Suprapubic skin (tissue), 4 donors: Measurements from ENCODE around the gene STX1B. TPM values are rescaled to one million over a fixed set of nuclear protein-coding genes. Genes with fewer than 3 reads are reported as not detected.
A peak's percentile ranks its signal among the peaks of the same experiment; 100 is the strongest.

Experiments
- DNase-seq, 2 donors: peaks; one replicate each; pipeline ENCODE4 v3.0.0-alpha.2; 2019; ENCODE audit warnings: low spot score in 2 of 2
- H3K27ac ChIP-seq: fragments of 200-600 bp; sonication (generic); one replicate; pipeline ENCODE4 v1.5.1; 2019
- H3K27me3 ChIP-seq: fragments of 200-600 bp; sonication (generic); one replicate; pipeline ENCODE4 v1.5.1; 2019
- H3K36me3 ChIP-seq: fragments of 200-600 bp; sonication (generic); one replicate; pipeline ENCODE4 v1.5.1; 2019
- H3K4me1 ChIP-seq: fragments of 200-600 bp; sonication (generic); one replicate; pipeline ENCODE4 v1.5.1; 2019
- H3K4me3 ChIP-seq: fragments of 200-600 bp; sonication (generic); one replicate; pipeline ENCODE4 v1.5.1; 2019; ENCODE audit warnings: mild to moderate bottlenecking
- H3K9me3 ChIP-seq: fragments of 200-600 bp; sonication (generic); one replicate; pipeline ENCODE4 v1.5.1; 2019
- EP300 ChIP-seq: sonication (generic); formaldehyde crosslinking; IDR thresholded peaks from one replicate; pipeline ENCODE4 v1.6.1; 2017; ENCODE audit warnings: antibody characterized with exemption
- POLR2A ChIP-seq, 2 donors: fragments of 450-650 bp; IDR thresholded peaks; one replicate each; pipeline ENCODE4 v1.6.1; 2017; ENCODE audit warnings: antibody characterized with exemption in 2 of 2, mild to moderate bottlenecking in 2 of 2, moderate library complexity in 2 of 2
- POLR2AphosphoS5 ChIP-seq, 3 donors: sonication (generic); formaldehyde crosslinking; IDR thresholded peaks; one replicate each; pipeline ENCODE4 v1.6.1; 2017; ENCODE audit warnings: antibody characterized with exemption in 3 of 3
- WGBS: methylation state at CpG from one replicate; pipeline ENCODE4 v1.1.5; 2018; 5-methylcytosine and 5-hydroxymethylcytosine counted together
- total RNA-seq, 4 donors: library from RNA; depleted of rRNA; stranded (reverse); fragments of >200 nt; gene quantifications; one replicate each; pipeline ENCODE4 v1.1.0, GENCODE V29; 2016
- TF ChIP-seq, protein P1 (sequence below), 2 donors: fragments of 200-600 bp in 1 of 2; fragments of 450-650 bp in 1 of 2; sonication (generic) in 1 of 2; IDR thresholded peaks; one replicate each; pipeline ENCODE4 v1.5.1; 2016 to 2019; ENCODE audit warnings: antibody characterized with exemption in 2 of 2, mild to moderate bottlenecking in 1 of 2, moderate library complexity in 1 of 2

Gene STX1B
- total RNA-seq, 4 donors from 2014 or later, result 0.55 to 3.5 (median 2.0) TPM

DNA sequence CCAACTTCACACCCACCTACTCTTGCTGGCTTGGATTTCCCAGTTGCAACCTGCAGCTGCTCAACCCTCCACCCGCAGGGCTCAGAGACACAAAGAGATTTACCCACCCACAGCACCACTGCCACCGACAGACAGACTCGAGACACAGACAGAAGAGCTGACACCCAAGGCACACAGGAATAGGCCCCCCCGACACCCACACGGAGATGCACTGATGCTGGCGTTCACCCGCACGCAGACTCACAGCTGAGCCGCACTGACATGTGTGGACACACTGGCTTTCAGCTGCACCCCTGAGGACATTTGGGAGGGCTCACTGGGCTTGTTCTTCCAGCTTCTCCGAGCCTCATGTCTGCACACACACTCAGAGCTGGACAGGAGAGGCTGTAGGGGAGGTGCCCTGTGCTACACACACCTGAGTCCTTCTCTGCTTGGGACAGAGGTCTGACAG, 8.2 kb downstream of the STX1B start:
- H3K27ac ChIP-seq, result peak overlapping the region; percentile 62
- TF ChIP-seq, protein P1, sequence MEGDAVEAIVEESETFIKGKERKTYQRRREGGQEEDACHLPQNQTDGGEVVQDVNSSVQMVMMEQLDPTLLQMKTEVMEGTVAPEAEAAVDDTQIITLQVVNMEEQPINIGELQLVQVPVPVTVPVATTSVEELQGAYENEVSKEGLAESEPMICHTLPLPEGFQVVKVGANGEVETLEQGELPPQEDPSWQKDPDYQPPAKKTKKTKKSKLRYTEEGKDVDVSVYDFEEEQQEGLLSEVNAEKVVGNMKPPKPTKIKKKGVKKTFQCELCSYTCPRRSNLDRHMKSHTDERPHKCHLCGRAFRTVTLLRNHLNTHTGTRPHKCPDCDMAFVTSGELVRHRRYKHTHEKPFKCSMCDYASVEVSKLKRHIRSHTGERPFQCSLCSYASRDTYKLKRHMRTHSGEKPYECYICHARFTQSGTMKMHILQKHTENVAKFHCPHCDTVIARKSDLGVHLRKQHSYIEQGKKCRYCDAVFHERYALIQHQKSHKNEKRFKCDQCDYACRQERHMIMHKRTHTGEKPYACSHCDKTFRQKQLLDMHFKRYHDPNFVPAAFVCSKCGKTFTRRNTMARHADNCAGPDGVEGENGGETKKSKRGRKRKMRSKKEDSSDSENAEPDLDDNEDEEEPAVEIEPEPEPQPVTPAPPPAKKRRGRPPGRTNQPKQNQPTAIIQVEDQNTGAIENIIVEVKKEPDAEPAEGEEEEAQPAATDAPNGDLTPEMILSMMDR (IDR thresholded peaks at IDR 0.05), result no peak
- peak in 1 of 3 donors; percentile 24 for TF ChIP-seq POLR2AphosphoS5 (IDR thresholded peaks at IDR 0.05)
- no peaks in the 10 kb centered on the region for H3K27me3 ChIP-seq
- DNase-seq, result no peak
- no peaks in the 10 kb centered on the region for H3K36me3 ChIP-seq
- H3K4me3 ChIP-seq, result peak overlapping the region; percentile 21
- H3K9me3 ChIP-seq, result no peaks in the 10 kb centered on the region
- peaks cover 43% of the 10 kb centered on the region for H3K4me1 ChIP-seq
- WGBS, result 30% methylated on average over 9 of the region's 10 CpGs

GRCh38 chr16:31001507-31002249, 8.8 kb downstream of the STX1B start:
- no peak for DNase-seq

GRCh38 chr16:31000671-31001382, 9.6 kb downstream of the STX1B start:
- peak overlapping the region; percentile 62 for H3K27ac ChIP-seq
- no peaks in the 10 kb centered on the region for H3K36me3 ChIP-seq
- 65% methylated on average over 19 of the region's 19 CpGs for WGBS
- H3K27me3 ChIP-seq, result no peaks in the 10 kb centered on the region
- peak overlapping the region; percentile 21 for H3K4me3 ChIP-seq
- no peak for DNase-seq
- peaks cover 52% of the 10 kb centered on the region for H3K4me1 ChIP-seq
- H3K9me3 ChIP-seq, result no peaks in the 10 kb centered on the region
- TF ChIP-seq, protein P1 (IDR thresholded peaks at IDR 0.05), result no peak
- TF ChIP-seq POLR2A (IDR thresholded peaks at IDR 0.05) (no peak), POLR2AphosphoS5 (IDR thresholded peaks at IDR 0.05) (no peak), EP300 (no peak)

More at GRCh38 chr16:31001507-31002249, 8.8 kb downstream of the STX1B start:
- WGBS, result 44% methylated on average over 16 of the region's 16 CpGs
- Histone ChIP-seq H3K36me3 (no peaks in the 10 kb centered on the region), H3K27me3 (no peaks in the 10 kb centered on the region), H3K9me3 (no peaks in the 10 kb centered on the region), H3K4me3 (peak overlapping the region; percentile 21), H3K27ac (peak overlapping the region; percentile 62), H3K4me1 (peaks cover 48% of the 10 kb centered on the region)
- TF ChIP-seq, protein P1 (IDR thresholded peaks at IDR 0.05), result no peak
- TF ChIP-seq POLR2A (IDR thresholded peaks at IDR 0.05) (no peak), EP300 (no peak), POLR2AphosphoS5 (IDR thresholded peaks at IDR 0.05) (no peak)

DNA sequence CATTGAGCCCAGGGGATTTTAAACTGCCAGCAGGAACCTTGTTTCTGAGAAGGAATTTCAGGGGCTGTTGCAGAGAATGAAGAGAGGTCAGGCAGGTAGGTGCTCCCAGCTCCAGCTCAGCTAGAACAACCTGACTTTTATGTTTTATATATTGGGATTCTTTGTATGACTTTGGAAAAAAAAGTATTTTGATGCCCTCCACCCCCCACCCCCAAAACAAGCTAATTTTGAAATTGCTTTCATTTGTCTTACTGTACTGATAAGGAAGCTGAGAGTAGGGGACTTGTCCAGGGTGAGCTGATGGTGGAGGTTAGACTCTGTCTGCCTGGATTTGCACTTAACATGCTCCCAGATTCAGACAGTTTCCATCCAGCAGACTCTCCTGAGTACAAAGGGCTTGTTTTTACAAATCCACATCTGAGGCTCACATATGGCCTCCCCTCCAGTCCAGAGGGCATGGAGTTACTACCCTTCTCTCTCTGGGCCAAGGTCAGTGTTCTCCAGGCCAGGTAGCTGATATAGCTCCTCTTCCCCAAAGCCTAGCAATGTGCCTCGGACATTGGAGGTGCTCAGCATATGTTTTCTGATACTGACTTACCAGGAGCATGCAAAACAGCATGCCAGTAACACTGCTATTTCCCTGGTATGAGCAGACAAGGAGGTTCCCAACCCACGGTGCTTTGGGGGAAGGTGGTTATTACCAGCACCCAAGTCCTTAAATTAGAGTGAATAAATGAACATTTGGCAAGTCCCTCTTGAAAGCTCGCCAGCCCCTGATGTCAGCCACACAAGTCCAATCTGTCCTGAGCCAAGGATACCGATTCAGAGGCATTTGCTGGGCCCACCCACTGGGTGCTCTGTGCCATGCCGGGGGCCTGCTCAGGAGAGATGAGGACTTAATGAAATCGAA, 11.3 kb downstream of the STX1B start:
- H3K27me3 ChIP-seq, result no peaks in the 10 kb centered on the region
- WGBS, result 43% methylated on average over 4 of the region's 6 CpGs
- DNase-seq, result no peak
- H3K4me3 ChIP-seq, result no peak overlapping the region
- H3K4me1 ChIP-seq, result peaks cover 52% of the 10 kb centered on the region
- H3K9me3 ChIP-seq, result no peaks in the 10 kb centered on the region
- TF ChIP-seq, protein P1 (IDR thresholded peaks at IDR 0.05), result no peak
- no peaks in the 10 kb centered on the region for H3K36me3 ChIP-seq
- no peak overlapping the region for H3K27ac ChIP-seq
